HG03439 (cell line): Measurements from ENCODE around the gene RNF144A.
"Not testable (repeated sequence)": the region's sequence is repeated elsewhere in the genome, so short reads cannot be mapped to it uniquely, and the experiment has no call there.

Experiments used
- ATAC-seq: cut with Tn5 transposase; IDR thresholded peaks from one replicate; pipeline ENCODE4 v1.9.1; 2021; ENCODE audit warnings: mild to moderate bottlenecking, moderate library complexity; ENCODE audit not compliant: unreplicated experiment

Gene RNF144A, protein sequence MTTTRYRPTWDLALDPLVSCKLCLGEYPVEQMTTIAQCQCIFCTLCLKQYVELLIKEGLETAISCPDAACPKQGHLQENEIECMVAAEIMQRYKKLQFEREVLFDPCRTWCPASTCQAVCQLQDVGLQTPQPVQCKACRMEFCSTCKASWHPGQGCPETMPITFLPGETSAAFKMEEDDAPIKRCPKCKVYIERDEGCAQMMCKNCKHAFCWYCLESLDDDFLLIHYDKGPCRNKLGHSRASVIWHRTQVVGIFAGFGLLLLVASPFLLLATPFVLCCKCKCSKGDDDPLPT

DNA sequence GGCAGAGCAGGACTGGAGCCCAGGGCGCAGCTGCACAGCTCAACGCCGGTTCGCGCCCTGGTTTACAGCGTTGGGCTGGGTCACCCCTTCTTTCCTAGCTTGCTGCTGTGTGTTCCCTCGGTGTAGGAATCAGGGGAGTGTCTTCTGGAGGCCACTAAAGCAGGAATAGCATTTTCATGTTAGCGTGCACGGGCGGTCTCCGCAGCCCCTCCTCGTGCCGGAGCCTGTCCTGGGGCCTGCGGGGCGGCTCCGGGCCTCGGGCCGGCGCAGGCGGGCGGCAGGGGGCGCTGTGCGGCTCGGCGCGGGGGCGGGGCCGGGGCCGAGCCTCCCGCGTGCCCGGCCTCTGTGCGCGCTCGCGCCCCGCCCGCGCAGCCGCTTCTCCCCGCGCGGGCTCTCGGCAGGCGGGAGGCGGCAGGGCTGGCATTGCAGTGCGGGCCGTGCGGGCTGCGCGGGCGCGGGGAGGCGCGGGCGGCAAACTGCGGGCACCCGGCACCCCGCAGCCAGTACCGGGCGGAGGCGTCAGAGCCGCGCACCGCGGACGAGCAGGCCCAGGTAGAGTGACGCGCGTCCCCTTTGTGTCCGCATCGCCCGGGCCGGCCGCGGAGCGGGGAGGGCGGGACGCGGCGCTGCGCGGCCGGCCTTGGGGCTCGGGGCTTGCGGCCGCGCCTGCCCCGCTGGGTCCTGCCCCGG, at the start of gene RNF144A:
Gene RNF144A (plus strand): TSS at position 342 of the 690 bp plus-strand sequence. CDS start 79,515 bp downstream, outside the sequence.
- peak; percentile 88 for ATAC-seq

DNA sequence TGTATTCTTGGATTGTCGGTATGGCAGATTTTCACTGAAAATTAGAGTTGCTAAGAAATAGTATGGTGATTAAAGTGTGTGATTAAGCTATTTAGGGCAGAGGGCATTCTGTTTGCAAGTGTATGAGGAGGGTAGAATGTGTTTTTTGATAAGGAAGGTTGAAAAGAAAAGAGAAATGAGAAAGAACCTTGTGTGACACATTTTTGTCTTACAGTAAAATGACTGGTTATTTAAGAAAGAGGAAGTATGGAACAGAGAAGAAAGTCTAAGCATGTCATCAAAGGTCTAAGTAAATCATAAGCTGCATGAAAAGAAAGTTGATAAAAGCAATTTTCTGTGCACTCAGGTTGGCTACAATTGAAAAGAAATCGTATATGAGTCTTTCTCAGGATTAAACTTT, 44.8 kb upstream of the RNF144A start:
- no peak for ATAC-seq

DNA sequence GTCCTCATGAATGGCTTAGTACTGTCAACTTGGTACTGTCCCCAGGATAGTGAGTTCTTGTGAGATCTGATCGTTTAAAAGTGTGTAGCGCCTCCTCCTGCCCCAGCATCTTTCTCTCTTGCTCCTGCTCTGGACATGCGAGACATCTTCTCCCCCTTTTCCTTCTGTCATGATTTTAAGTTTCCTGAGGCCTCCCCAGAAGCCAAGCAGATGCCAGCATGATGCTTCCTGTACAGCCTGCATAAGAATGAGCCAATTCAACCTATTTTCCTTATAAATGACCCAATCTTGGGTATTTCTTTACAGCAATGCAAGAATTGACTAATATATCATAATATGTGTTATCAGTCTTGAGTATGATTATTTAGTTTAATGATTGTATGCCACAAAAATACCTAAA, 43.2 kb upstream of the RNF144A start:
- no peak for ATAC-seq

DNA sequence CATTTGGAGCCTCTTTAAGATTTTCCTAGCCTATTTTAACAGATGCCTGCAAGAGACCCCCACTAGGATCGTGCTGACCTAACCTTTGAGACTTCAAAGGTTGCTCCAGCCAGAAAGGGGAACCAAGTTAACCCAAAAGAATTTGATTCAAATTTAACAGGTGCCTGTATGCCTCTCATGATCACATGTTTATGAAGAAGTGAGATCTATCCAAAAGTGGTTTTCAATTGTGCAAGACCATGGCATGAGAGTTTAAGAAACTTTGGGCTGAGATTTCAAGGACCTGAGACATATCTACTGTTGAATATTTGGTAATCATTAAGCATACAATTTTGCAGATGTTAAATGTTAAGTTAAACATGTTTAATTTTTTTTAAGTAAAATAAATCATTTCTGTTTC, 40.9 kb upstream of the RNF144A start:
- ATAC-seq, result no peak

DNA sequence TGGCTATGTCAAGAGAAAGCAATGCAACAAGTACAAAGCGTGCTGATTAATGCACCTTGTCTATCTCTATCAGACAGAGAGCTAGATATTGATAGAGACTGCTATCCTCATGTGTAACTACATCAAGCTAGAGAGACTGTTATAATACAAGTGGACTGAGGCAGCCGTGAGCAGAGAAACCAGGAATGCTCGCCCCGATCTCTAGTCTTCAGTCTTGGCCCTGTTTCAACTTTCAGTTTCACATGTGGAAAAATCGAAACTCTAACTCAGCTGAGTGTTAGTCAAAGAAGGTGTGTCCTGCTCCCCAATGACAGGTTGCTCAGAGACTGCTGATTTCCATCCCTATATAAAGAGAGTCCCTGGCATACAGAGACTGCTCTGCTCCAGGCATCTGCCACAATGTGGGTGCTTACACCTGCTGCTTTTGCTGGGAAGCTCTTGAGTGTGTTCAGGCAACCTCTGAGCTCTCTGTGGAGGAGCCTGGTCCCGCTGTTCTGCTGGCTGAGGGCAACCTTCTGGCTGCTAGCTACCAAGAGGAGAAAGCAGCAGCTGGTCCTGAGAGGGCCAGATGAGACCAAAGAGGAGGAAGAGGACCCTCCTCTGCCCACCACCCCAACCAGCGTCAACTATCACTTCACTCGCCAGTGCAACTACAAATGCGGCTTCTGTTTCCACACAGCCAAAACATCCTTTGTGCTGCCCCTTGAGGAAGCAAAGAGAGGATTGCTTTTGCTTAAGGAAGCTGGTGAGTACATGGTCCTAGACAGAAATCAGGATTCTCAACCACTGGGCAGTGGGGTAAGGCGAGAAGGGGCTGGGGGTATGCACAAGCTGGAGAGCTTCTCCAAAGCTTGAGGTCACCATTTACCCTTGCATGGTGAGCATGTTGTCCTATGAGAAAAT, 39.6 kb upstream of the RNF144A start, which contains the start of gene RSAD2:
Gene RSAD2 (plus strand): TSS at position 376 of the 903 bp plus-strand sequence. CDS start 24 bp downstream, at position 400.
- ATAC-seq, result peak; percentile 72

DNA sequence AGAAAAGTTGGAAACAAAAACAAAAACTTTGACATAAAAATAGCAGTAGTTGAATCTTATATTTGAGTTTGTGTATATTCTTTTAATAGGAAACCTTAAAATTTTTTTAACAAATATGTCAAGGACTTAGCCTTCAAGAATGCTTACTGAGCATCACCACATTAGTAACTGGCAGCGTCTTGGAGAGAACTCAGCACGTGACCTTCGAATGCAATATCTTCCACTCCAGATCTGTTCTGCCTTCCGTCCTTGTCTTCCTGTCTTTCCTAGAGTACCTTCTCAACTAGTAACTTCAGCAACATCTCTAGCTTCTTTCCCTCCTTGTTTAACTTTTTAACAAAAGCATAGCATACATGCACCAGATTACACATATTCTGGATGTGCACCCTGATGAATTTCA, 38.7 kb upstream of the RNF144A start:
- ATAC-seq, result no peak

DNA sequence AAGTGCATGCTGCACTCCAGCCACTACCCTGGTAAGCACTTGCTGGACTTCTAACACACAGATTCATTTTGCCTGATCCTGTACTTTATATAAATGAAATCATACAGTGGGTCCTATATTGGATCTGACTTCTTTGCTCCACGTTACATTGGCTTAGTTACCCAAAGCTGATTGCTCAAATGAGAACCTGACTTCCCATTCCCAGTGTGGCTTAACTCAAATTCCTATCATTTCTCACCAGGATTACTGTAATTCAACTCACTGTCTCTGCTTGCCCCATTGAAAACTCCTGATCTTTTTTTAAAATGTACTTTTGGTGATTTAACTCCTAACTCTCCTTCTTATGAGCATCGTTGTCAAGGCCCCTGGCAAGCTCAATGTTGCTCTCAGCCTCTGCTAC, 38.2 kb upstream of the RNF144A start:
- ATAC-seq, result no peak

DNA sequence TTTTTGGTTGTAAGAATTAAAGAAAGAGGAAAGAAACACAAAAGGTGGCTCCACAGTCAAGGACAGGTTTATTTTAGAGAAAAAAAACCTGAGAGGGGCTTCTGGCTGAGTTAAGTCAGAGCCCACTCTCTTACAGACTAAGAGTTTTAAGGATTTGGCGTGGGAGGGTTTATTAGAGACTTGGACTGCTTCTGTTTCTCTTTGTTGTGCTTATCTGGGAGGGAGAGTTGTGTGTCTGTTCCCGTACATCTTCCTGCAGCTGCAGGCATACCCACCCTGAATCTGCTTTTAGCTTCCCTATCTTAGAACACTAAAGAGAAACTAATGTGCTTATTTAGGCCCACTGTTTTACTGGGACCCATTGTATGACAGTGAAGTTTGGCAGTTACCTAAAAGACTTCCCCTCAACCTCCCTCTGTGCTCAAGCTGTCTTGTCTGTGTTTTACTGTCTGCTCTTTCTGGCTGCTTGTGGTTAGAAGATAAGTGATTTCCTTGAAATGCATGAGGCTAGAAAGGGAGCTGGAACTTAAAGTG, 36.9 kb upstream of the RNF144A start:
- no peak for ATAC-seq

DNA sequence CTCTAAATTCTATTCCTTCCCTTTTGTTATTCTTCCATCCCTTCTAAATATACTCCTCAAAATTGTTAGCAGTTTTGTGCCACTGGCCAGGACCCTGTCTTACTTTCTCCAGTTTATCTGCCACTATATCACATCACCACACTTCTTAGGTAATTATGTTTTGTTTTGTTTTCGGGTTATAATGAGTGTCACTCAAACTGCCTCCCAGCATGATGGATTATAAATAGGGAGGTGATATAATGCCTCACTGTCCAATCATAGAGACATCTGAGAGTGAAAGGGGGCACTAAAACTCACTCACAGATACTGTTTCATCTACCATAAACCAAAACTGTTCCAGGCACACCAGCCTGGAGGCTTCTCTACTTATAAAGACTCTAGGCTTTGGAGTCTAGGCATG, 36.2 kb upstream of the RNF144A start:
- no peak for ATAC-seq

DNA sequence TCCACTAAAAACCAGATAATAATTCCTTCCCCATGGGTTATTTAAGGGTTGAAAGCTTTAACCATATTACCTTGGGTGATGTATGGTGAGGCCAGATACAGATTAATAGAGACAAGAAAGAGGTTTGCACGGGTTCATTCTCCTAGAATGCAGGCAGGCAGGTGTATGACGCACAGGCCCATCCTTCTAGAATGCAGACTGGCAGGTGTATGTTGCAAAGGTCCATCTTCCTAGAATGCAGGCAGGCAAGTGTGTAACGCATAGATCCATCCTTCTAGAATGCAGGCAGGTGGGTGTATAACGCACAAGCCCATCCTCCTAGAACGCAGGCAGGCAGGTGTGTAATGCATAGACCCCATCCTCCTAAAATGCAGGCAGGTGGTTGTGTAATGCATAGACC, 35.7 kb upstream of the RNF144A start:
- ATAC-seq, result no peak

DNA sequence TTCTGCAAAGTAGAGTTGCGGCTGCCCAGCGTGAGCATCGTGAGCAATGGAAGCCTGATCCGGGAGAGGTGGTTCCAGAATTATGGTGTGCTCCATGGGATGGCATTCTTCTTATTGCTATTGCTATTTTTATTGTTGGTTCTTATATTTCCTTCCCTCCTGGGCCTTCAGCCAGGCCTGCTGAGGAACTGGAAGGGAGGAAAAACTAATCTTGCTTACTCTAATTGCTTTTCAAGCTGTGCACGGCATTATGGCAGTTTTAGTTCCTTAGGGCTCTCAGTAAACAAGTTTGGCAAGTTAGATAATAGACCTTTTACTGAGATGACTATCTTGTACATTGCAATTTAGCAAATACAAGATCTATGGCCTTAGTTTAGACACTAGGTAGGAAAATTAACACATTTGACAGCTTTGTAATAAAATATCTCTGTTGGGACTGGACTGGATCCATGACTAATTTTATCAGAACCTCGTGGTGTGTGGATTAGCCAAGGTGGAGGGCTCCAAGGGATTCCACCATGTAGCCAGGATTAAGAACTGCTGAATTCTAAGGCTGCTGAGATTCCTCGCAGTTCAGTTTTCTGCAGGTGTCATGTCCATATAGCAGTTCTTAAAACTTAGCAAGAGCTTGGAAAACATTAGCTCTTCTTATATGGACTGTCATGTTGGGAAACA, 33.6 kb upstream of the RNF144A start:
- no peak for ATAC-seq

DNA sequence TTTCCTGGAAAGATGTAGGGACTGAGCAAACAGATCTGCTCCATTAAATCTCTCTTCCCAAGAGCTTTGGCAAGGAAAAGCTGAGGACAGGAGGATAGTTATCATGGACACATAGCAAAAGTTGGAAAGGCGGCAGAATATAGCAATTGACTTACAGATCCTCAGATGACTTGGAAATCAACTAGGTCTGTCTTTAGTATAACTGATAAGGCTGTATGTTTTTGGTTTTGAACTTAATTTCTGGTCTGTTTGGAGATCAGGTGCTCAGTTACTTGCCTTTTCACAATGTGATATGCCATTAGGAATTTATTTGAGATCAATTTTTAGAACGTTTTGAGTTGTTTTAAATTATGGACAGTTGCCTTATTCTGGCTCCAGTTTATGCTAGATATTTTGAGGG, 31.7 kb upstream of the RNF144A start:
- no peak for ATAC-seq

DNA sequence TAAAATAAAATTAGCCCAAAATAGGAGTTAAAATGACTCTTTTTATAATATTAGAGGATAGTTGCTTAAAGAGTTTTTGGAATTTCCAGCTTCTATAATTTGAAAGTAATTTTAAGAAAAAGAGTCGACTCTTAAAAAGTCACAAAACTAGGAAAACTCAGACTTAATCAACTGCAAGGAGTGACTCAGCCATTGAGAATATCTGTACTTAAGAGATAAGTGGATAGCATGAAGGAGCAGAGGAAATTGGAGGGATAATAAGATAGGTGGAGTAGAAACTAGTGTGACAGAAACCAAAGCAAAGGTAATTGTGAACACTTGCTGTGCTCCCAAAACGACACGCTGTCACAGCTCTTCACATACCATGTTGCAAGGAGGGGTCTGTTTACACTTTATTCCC, 31.2 kb upstream of the RNF144A start:
- ATAC-seq, result no peak

DNA sequence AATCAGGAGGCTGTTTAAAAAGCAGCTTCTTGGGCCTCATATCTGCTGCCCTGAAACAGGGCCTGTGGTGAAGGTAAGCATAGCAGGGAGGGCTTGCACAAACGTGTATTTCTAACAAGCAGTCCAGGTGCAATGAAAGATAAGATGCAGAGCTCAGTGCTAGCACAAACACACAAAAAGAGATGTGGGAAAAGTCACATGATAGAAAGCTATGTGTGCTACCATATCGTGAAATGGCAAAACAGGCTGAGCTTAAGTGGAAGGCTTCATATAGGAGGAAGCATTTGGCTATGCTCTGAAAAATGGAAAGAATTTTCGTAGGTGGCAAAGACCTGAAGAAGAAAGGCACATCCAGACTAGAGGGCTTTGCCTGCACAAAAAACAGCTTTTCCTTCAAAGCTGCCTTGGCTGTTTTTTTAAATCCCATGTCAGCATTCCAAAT, 29.4 kb upstream of the RNF144A start:
- ATAC-seq, result no peak

DNA sequence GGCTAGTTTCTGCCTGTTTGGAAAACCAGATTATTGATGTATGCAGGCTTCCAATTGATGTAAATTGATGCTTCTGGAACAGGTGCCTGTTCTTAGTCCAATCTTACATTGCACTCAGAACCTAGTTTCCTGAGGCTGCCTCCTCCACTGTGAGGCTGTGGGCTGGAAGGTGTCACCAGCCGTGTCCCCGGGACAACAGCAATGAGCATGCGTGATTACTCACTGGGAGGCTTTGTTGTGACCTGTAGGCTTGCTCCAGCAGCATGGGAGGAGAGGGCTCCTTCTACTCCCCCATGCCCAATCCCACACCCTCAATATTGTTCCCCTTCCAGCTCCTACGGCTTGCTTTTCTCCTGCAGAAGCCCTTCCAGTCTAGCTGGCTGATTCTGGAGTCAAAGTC, 28.5 kb upstream of the RNF144A start:
- ATAC-seq, result no peak

DNA sequence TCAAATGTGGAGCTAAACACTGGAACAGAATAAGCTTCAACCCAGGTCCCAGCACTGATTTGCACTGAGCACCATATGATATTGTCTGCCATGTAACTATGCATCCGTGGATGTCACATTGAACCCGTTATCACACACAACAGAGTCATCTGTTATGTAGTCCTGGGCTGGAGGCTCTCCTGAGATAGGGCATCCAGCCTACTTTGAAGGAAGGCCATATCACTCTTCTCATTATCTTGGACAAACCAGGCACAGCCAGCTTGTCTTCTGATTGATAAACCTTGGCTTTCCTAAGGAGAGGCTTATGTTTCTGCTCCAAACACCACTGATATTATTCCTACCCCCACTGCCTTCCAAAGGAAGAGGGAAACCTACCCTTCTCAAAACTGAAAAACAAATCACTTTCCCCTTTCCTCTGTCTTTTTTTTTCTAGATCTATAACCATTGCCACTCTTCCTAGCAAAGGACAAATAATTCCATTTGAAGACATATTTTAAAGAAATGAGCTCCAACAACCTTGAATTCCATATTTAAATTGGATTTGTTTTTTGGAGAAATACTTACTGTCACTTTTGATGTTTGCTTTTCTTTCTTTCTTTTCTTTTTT, 23.2 kb upstream of the RNF144A start:
- ATAC-seq, result no peak

DNA sequence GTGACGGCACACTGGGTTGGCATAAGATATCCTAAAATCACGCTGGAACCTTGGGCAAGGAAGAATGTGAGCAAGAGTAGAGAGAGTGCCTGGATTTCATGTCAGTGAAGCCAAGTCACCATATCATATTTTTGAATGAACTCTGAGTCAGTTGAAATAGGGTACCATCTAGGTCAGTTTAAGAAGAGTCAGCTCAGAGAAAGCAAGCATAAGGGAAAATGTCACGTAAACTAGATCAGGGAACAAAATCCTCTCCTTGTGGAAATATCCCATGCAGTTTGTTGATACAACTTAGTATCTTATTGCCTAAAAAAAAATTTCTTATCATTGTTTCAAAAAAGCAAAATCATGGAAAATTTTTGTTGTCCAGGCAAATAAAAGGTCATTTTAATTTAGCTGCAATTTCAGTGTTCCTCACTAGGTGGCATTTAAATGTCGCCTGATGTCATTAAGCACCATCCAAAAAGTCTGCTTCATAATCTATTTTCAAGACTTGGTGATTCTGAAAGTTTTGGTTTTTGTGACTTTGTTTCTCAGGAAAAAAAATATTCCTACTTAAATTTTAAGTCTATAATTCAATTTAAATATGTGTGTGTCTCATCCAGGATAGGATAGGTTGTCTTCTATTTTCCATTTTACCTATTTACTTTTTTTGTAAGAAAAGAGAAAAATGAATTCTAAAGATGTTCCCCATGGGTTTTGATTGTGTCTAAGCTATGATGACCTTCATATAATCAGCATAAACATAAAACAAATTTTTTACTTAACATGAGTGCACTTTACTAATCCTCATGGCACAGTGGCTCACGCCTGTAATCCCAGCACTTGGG, 20.1 kb upstream of the RNF144A start:
- ATAC-seq, result no peak

DNA sequence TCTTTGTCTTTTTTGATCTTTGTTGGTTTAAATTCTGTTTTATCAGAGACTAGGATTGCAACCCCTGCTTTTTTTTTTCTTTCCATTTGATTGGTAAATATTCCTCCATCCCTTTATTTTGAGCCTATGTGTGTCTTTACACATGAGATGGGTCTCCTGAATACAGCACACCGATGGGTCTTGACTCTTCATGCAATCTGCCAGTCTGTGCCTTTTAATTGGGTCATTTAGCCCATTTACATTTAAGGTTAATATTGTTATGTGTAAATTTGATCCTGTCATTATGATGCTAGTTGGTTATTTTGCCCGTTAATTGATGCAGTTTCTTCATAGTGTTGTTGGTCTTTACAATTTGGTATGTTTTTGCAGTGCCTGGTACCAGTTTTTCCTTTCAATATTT, 14.6 kb upstream of the RNF144A start:
- ATAC-seq, result not testable (repeated sequence)

DNA sequence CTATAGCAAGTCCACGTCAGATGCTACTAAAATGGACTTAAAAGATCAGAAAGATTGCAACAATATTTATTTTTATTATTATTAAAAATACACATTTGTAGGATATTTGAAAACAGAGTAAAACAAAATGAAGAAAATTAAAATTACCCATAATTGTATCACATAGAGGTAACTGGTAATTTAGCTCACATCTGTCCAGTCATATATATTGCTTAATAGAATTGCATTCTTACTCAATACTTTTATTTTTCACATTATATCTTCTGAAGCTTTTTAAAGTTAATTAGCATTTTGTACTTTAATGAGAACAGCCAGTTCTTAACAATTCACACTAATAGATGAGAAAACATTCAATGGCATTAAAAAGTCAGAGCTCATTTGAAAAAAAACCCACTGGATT, 11.5 kb upstream of the RNF144A start:
- ATAC-seq, result no peak
